HuH-7 (cell line): ENCODE data around the gene DVL2.
"Not testable (repeated sequence)": the region's sequence is repeated elsewhere in the genome, so short reads cannot be mapped to it uniquely, and the experiment has no call there.

Experiments
- DNase-seq: peaks from one replicate; pipeline ENCODE4 v3.0.0; 2011; ENCODE audit warnings: low spot score

The DVL2 gene

DNA sequence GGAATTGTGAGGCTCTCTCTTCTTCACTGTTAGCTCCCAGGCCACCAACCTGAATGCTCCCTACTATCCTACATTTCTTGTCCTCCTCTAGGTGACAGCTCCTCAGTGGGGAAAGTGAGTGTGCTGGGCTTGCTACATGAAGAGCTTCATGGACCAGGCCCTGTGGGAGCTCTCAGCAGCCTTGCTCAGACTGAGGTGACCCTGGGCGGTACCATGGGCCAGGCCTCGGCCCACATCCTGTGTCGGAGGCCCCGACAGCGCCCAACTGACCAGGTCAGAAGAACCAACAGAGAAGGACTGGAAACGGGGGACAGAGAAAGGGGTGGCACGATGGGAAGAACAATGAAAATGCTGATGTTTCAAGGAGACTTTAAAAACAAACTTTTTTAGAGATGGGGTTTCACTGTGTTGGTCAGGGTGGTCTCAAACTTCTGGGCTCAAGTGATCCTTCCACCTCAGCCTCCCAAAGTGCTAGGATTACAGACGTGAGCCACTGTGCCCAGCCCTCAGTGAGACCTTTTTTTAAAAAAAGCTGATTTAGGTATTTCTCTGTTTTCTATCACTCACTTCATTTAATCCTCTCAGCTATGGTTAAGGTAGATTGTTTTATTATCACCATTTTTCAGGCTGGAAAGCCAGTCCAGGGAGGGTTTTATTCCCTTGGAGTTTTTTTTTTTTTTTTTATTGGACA lies 22.6 kb upstream of the DVL2 start:
- no peak for DNase-seq

DNA sequence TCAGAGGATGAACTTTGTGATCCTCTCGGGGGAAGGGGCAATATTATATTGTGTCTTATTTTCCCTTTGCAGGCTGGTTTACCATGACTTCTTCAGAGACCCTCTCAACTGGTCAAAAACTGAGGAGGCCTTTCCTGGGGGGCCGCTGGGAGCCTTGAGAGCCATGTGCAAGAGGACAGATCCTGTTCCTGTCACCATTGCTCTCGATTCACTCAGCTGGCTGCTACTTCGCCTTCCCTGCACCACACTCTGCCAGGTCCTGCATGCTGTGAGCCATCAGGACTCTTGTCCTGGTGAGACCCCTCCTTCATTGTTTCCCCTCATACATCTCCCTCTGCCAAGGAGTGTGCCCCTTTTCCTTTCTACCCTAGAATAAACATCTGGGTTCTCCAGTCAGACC lies 20.2 kb upstream of the DVL2 start:
- DNase-seq: no peak

DNA sequence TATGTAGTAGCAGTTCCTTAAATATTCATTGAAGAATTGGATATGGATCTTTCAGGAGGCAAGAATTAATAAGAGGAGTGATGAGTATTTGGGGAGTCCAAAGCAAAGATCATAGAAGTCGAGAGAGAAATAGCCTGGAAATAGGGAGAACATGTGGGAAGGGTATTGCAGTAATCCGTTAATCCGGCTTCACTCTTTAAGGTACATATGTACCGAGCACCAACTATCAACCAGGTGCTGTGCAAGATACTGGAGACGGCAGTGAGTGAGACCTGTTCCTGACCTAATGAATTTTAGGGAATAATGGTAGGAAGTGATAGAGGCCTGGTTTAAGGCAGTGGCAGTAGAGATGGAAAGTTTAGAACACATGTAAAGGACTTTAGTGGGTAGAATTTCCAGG lies 18.8 kb upstream of the DVL2 start:
- DNase-seq: no peak

DNA sequence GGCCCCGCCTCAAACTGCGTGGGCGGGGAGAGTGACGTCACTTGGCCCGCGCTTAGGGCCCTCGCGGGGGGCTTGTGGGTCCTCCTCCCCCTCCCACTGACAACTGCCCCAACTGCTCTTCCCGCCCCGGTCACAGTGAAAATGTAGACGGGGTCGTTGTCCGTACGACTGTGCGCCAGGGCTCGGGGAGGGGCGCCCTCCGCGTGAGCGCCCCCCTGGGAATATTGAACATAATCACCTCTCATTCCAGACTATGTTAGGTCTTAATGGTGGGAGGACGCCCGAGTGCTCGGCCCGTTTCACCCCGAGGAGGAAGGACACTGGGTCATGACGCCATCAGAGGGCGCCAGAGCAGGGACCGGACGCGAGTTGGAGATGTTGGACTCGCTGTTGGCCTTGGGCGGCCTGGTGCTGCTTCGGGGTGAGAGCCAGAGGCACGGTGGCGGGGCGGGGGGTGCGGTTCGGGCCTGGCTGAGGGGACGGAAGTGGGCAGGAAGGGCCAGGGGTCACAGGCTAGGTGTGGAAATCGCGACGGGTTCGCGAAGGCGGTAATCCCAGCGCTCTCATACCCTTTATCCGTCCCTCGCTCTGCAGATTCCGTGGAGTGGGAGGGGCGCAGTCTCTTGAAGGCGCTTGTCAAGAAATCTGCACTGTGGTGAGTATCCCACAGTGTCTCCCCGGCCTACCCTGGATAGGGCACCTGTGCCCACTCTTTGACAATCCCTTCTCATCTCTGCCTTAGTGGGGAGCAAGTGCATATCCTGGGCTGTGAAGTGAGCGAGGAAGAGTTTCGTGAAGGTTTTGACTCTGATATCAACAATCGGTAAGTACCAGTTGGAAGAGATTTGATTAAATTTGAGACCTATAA lies 18.1 kb upstream of the DVL2 start, which contains the start of gene ELP5:
Gene ELP5 (plus strand): TSS at position 40 of the 868 bp plus-strand sequence. CDS start 336 bp downstream, at position 376.
- DNase-seq: peak; percentile 81

DNA sequence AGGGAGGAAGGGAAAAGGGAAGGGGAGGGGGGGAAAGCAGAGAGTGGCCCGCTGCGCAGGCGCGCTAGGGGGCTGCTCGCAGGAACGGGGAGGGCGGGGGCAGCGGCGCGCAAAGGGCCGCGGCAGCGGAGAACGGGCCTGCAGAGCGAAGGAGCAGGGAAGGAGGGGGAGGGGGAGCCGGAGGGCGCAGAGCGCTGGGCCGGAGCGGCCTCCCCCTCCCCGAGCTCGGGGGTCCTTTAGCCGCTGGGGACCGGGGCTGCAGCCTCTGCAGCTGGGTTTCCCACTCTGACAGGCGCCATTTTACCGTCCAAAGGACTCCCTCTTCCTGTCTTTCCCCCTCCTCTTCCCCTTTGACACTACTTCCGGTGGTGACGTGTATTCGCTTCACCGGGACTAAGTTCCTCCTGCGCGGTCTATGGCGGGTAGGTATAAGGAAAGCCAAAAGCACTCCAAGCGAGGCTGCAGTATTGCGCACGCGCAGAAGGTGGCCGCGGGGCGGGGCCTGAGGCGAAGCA lies 17.4 kb upstream of the DVL2 start, which contains the start of gene CTDNEP1:
Gene CTDNEP1 (minus strand): TSS at position 74 of the 515 bp plus-strand sequence. CDS start 438 bp downstream, outside the sequence.
- DNase-seq: peak; percentile 91

DNA sequence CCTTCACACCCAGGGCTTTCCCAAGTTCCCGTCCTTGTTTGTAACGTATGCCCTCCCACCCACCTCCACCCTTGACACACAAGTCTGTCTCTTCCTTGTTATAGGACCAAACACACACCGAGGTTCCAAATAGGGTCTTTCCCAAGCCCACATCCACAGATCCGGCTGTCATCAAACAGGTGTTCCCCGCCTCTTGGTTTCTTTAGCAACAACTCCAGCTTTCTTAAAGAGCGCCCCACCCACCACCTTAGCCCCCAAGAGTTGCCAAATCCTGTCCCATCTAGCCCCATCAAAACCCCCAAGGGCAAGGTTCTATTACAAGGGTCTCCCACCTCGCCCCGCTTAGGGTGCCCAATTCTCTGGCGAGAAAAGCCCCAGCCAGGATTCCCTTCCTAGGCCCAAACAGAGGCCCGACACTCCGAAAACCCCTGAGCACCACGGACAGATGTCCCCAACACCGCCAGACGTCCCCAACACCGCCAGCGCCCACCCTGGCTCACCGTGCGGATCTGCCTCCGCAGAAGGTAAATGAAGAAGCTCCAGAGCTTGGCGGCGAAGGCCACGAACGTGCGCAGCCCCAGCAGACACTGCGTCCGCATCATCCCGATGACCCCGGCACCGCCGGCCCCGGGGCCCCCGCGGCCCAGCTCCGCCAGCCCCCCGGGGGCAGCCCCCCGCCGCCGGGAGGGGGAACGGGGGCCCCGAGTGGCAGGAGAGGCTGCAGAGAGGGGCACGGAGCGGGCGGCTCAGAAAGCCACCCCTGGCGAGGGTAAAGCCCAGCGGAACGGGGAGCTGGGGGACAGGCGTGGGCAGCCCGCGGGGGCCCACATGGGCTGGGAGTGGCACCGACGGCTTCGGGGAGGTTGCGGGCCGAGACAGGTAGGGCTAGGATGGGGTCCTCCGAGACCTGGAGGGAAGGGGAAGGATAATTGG lies 16.6 kb upstream of the DVL2 start:
- no peak for DNase-seq

DNA sequence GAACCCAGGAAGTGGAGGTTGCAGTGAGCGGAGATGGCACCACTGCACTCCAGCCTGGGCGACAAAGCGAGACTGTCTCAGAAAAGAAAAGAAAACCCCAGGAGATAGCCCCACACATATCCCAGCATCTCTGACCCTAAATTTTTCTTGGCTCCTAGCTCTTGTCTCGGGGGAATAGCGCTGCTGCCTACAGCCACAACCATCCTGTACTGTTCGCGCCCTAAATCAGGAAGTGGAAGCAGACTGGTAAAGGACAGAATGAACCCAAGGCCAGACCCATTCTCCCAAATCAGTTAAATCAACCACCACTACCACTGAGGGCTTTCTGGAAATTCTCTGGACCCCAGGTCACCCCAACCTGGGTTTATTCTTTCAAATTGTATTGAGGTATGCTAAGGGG lies 15.5 kb upstream of the DVL2 start:
- DNase-seq: no peak

DNA sequence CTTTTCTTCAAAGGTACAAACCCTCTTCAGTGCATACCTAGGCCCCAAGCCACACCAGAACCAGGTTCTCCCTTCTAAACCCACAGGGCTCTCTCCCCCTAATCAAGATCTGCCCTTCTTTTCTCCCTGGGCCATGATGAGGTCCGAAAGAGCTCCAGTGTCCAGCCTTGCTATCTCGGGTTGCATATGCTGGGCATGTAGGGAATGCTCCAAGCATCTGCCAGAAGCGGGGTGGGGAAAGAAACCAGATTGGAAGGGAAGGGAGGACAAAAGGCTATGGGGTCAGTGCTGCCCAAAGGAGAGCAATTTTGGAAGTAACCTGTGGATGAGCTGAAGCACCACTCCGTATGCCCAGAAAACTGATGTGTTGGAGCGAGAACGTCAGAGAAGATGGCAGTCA lies 14.9 kb upstream of the DVL2 start:
- DNase-seq: no peak

DNA sequence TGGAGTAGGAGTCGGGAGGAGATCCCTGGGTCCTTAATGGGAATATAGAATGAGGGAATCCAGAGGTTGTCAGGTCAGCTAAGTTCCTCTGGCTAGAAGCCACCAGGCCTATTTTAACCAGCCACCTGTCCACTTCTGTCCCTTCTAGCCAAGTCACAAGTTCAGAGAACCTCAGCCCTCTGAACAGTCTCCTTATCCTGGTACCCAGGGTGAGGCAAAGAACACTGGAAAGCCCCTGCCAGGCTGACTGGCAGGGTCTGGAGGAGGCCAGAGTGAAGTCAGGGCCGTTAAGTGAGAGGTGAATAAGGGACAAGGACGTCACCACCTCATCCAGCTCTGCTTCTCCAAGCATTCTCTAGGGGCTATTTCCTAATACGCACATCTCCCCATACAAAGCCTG lies 14.5 kb upstream of the DVL2 start:
- no peak for DNase-seq

DNA sequence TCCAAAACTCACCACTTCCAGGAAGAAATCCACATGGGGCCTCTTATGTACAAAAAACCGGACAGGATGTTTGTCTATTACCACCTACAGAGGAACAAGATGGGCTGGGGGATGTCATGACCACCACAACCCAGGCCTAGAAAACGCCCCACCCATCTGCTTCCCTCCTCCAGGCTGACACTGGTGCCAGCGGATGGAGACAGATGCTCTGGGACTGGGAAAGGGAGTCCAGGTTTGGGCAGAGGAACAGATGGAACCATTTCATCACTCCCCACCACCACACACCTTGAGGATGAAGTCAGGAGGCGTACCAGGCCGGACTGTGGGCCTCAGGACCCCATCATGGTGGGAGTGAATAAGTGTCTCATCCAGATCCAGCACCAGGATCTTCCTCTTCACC lies 12.5 kb upstream of the DVL2 start:
- DNase-seq: no peak

DNA sequence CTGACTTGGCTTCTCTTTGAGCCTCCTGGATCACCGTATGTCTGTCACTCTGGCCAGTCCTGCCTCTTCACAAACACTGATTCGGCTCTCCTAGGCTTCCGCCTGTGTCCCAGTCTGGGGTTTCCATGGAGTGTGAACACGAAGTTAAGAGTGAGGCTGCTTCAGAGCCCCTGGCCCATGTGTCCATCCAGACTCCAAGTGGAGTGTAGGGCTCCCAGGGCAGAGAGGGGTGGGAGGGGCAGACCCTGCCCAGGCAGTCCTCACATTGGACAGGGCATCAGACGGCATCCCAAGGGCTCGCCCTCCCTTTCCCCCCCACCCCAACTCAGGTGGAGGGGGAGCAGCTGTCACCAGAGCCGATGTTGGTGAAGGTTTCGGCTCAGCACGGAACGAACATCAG lies 9.5 kb upstream of the DVL2 start:
- DNase-seq: not testable (repeated sequence)

DNA sequence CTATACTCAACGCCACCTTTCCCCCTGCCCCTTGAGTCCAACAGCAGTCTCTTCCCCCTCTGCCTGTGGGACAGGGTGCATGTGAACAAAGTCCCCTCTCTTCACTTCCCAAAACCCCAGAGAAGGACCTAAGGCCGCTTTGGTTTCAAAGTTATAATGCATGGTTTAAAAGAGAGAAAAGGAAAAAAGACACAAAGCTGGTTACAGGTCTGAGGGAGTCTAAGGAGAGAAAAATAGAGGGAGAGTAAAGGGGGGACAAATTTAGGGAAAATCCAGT lies 9.1 kb upstream of the DVL2 start:
- no peak for DNase-seq

DNA sequence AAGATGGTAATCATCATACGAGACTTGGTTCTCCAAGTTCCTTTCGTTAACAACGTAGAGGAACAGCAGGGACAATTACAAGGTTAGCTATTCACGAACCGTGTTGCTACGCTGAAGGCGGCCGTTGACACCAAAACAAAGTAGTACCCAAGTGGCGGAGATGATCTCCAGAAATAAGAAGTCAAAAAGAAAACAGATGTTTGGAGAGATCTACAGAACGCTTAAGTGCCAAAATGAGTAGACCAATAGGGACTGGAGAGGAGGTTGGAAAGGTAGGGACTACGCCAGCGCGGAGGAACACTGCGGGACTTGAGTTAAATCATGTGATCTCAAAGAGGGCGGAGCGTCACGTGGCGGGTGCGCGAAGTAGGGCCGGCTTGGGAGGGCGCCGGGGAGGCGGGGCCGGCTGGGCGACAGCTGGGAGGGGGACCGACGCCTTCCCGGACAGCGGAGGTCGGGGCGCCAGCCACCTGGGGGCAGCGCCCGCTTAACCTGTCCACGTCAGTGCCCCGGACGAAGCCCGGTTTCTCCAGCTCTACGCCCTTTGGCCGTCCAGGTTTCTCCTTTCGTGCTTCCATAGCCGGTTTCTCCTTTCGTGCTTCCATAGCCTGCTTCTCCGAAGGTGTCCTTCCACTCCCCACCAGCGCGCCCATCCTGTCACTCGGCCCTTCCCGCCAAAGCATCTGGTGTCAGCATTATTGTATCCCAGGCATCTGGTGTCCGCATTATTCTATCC lies 8.6 kb upstream of the DVL2 start:
- peak; percentile 83 for DNase-seq

DNA sequence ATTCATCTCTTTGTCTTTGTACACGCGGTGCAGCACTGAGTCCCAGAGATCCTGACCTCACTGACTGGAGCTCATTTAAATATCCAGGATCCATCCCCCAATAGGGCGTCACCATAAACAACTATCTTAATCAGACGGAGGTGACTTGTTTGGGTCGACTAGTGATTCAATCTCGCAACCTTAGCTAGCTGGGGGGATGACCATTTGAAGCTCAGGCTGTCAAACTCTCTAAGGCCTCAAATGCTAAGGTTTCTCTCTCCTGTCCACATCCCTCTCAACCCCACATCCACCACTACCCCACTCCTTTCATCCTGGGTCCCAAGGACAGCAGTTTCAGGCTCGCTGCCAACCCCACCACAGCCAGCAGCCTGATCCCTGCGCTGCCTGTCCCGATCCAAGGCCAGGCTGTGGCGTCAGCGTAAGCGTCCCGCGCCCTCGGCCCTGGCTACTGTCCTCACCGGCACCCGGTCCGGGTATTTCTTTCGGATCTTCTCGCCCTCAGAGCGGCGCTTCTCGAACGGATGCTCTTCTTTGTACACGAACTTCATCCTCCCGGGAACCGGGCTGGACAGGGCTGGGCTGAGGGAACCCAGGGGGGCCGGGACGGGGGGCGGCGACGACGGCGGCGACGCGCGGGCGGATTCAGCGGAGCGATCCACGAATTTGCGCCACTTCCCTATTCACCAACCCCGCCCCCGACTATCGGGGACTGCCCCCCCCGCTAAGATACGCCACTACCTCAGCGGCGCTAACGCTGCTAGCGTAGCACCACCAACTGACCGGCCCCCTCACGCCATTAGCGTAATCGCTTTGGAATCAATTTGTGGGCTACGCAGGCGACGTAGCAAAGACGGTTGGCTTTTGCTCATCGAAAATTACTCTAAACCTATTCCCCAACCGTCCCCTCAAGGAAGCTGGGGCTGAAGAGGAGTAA lies 7.7 kb upstream of the DVL2 start, which contains the start of gene GABARAP:
Gene GABARAP (minus strand): TSS at position 667 of the 934 bp plus-strand sequence. CDS start 119 bp downstream, at position 548.
- peak; percentile 61 for DNase-seq

DNA sequence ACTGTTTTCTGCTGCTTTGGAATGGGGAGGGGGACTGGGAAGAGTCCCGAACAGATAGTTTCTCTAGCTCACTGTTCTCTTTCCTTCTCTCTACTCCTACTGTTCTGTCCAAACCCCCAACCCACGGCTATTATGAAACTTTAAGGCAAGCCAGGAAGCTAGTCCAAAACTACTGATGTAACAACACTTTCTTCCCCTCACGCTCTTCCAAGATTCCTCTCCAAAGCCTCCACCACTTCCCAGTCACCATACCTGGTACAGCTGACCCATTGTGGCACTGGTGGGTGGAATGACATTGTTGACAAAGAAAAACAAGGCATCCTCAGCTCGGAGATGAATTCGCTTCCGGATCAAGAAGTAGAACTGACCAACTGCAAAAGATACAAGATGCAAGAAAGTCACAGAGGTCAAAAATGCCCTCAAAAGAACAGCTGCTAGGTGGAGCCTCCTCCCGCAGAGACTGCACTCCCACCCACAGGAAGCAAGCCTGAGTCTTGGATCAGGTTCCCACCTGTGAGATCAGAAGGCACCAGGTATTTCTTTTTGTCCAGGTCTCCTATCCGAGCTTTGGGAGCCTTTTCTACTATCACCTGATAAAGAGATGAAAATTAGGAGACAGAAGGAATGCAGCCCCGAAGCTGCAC lies 6.9 kb upstream of the DVL2 start:
- no peak for DNase-seq

DNA sequence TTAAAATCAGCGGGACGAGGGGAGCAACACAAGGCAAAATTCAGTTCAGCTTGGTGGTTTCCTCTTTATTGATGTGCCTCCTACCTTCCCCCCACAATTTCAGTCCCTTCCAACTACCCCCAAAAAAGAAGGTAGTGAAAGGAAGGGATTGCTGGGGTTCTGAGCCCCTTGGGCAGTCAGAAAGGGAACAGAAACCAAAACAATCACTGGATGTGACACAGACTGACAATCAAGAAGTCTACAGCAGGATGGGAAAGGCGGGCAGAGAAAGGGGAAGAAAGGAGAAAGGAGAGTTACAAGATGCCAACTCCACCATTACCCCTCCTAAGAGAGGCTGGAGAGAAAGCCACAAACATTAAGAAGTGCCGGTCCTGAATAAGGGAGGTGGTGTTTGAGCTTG lies 6.1 kb upstream of the DVL2 start:
- DNase-seq: no peak

DNA sequence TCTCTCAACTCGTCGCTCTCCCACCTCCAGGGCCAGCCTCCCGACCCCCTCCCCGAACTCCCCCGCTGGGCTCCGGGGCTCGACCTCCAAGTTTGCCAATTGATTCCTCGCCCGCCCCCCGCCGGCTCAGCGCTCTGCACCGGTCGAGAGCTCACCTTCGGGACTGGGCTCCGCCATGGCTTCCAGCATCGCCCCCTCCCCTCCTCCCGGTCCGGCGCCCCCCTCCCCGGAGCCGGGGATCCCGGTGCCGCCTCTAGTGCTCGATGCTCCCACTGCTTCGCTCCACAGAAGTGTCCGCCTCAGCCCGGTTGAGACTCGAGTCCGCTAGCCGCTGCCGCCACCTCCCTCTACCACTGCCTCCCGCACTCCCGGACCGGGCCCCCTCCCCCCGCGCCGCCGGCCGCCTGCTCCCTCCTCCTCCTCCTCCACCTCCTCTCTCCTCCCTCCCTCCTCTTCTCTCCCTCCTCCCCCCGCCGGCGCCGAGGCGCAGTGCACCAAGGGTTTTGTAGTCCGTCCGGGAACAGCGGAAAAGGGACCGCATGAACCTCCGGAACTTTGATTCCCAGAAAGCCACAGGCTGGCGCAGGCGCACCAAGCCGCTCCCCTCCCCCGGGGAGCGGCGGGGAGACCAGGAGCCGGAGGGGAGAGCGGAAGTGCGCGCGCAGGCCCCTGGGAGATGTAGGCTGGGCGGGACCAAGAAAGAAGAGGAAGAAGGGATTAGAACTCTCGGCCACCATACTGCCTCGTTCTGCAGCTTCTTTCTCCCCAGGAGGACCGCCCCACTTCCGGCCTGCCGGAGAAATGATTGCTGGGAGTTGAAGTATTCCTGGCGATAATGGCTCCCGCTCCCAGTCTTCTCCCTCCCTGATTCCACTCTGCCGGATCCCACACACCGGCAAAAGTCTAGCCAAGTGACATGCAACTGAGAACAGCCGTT lies 5.0 kb upstream of the DVL2 start, which contains the start of gene PHF23:
Gene PHF23 (minus strand): TSS at position 367 of the 937 bp plus-strand sequence. CDS start 178 bp downstream, at position 189.
- DNase-seq: peak; percentile 95

DNA sequence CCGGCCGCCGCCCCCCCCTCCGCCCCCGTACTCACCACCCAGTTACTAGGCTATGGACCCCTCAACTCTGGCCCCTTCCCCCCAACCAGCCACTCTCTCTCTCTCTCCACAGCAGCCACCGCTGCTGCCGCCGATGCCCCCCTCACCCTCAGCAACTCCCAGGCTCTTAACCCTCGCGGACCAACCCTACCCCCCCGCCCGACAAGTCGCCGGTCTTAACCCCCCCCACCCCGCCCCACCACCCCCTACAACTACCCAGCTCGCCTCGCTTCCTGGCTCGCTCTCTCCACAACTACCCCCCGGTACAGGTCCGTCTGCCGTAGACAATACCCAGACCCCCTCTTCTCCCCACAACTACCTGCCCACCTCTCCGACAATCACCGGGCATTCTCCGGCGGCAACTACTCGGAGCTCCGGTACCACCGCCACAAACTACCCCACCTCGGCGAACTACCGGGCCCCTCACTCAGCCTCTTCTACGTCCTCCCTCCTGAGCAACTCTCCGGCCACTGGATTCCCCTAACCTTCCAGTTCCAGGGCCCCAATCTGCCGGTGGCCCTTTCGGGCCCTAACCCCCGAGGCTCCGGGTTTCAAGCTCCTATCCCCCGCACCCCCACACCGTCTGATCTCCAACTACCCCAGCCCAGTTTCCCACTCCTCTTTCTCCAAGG lies 4.2 kb upstream of the DVL2 start:
- DNase-seq: no peak
